H1 (cell line): ENCODE data around the gene OR2A25. TPM values are rescaled to one million over a fixed set of nuclear protein-coding genes. Genes with fewer than 3 reads are reported as not detected.

Source experiments
- CTCF ChIA-PET: fragments of 300-600 bp; sonication (Branson Sonifier 250); formaldehyde crosslinking; loops from one replicate; lab custom pipeline; 2021; ENCODE audit not compliant: partially characterized antibody; lab: Charles Lee
- POLR2A ChIA-PET: fragments of 300-600 bp; sonication (Branson Sonifier 250); formaldehyde crosslinking; loops from one replicate; lab custom pipeline; 2021; ENCODE audit warnings: inconsistent platforms; ENCODE audit not compliant: partially characterized antibody; lab: Charles Lee
- DNase-seq, 2 experiments: peaks; one replicate each; pipeline versions ENCODE4 v3.0.0 to v3.0.0-alpha.2; 2010 to 2022; ENCODE audit warnings: low spot score in 2 of 2, low read depth in 1 of 2, mixed read lengths in 1 of 2
- FAIRE-seq: peaks from 2 replicates; lab custom pipeline; 2011; peaks lifted over from hg19 to GRCh38; lab: Jason Lieb, UNC
- H2AFZ ChIP-seq: 2 replicates; pipeline ENCODE4 v1.8.1; 2012; ENCODE audit warnings: low read length, inconsistent platforms
- H2AK5ac ChIP-seq: 2 replicates; pipeline ENCODE4 v1.6.1; 2013; ENCODE audit warnings: low read depth, low read length
- H2BK120ac ChIP-seq: replicated peaks from 2 replicates; pipeline ENCODE3; 2013; ENCODE audit warnings: low read depth, low read length, inconsistent platforms
- H2BK12ac ChIP-seq: 2 replicates; pipeline ENCODE4 v1.6.1; 2013; ENCODE audit warnings: low read depth, low read length
- H2BK15ac ChIP-seq: 2 replicates; pipeline ENCODE4 v1.6.1; 2013; ENCODE audit warnings: low read length
- H2BK20ac ChIP-seq: 2 replicates; pipeline ENCODE4 v1.6.1; 2013; ENCODE audit warnings: low read length
- H2BK5ac ChIP-seq: 2 replicates; pipeline ENCODE4 v1.6.1; 2013; ENCODE audit warnings: low read depth, low read length
- H3K14ac ChIP-seq: 2 replicates; pipeline ENCODE4 v1.6.1; 2013; ENCODE audit warnings: inconsistent platforms; ENCODE audit not compliant: insufficient read length
- H3K18ac ChIP-seq: 2 replicates; pipeline ENCODE4 v1.6.1; 2013; ENCODE audit warnings: low read length; ENCODE audit errors: extremely low read depth
- H3K23ac ChIP-seq: 2 replicates; pipeline ENCODE4 v1.6.1; 2013; ENCODE audit warnings: inconsistent platforms; ENCODE audit not compliant: insufficient read length
- H3K23me2 ChIP-seq: 2 replicates; pipeline ENCODE4 v1.6.1; 2013; ENCODE audit warnings: low read depth, low read length
- H3K27ac ChIP-seq: 2 replicates; pipeline ENCODE4 v1.6.1; 2011; ENCODE audit warnings: low read depth, low read length, inconsistent platforms
- H3K27me3 ChIP-seq, 4 experiments: replicated peaks in 1 of 4; 1 replicate in 1 of 4; 2 replicates in 3 of 4; pipeline versions ENCODE4 v1.6.1 to v1.8.1; 2011 to 2013; ENCODE audit warnings: low read length in 3 of 4, mild to moderate bottlenecking in 3 of 4, inconsistent platforms in 2 of 4, mixed read lengths in 2 of 4, moderate library complexity in 1 of 4; ENCODE audit not compliant: control insufficient read depth in 3 of 4, insufficient read depth in 3 of 4; ENCODE audit errors: extremely low read depth in 1 of 4
- H3K36me3 ChIP-seq, 4 experiments: 2 replicates each; pipeline versions ENCODE4 v1.6.1 to v1.8.1; 2011 to 2013; ENCODE audit warnings: mild to moderate bottlenecking in 4 of 4, low read length in 3 of 4, moderate library complexity in 2 of 4, control low read depth in 1 of 4, inconsistent platforms in 1 of 4; ENCODE audit not compliant: insufficient read depth in 4 of 4, control insufficient read depth in 2 of 4
- H3K4ac ChIP-seq: replicated peaks from 2 replicates; pipeline ENCODE3; 2013; ENCODE audit warnings: low read length, low read depth, mixed read lengths, inconsistent platforms; ENCODE audit not compliant: insufficient read length
- H3K4me1 ChIP-seq, 4 experiments: replicated peaks in 1 of 4; 1 replicate in 1 of 4; 2 replicates in 3 of 4; pipeline versions ENCODE4 v1.6.1 to v1.8.1; 2011 to 2013; ENCODE audit warnings: low read length in 3 of 4, inconsistent platforms in 2 of 4, mixed read lengths in 1 of 4; ENCODE audit not compliant: insufficient read depth in 4 of 4, control insufficient read depth in 3 of 4
- H3K4me2 ChIP-seq, 2 experiments: 2 replicates each; pipeline versions ENCODE4 v1.6.1 to v1.8.1; 2011 to 2013; ENCODE audit warnings: low read depth in 2 of 2, low read length in 2 of 2, control low read depth in 1 of 2, inconsistent platforms in 1 of 2, mild to moderate bottlenecking in 1 of 2; ENCODE audit not compliant: insufficient read depth in 1 of 2
- H3K4me3 ChIP-seq, 4 experiments: fragments of 200-600, 300-600 bp in 1 of 4; sonication (generic), shearing (Covaris generic), sonication (Bioruptor Twin) in 1 of 4; 2 replicates each; pipeline versions ENCODE4 v1.5.1 to v1.8.1; 2011 to 2016; ENCODE audit warnings: low read length in 4 of 4, low read depth in 3 of 4, control low read depth in 2 of 4, inconsistent platforms in 2 of 4, mild to moderate bottlenecking in 2 of 4, mixed read lengths in 1 of 4, moderate library complexity in 1 of 4; ENCODE audit not compliant: insufficient read depth in 2 of 4; ENCODE audit errors: extremely low read depth in 1 of 4
- H3K56ac ChIP-seq: replicated peaks from 2 replicates; pipeline ENCODE3; 2013; ENCODE audit warnings: low read depth, mild to moderate bottlenecking, mixed read lengths, low read length, inconsistent platforms; ENCODE audit not compliant: insufficient read length
- H3K79me1 ChIP-seq: 2 replicates; pipeline ENCODE4 v1.6.1; 2013; ENCODE audit warnings: low read depth, low read length, control low read depth
- H3K79me2 ChIP-seq, 2 experiments: 2 replicates each; pipeline versions ENCODE4 v1.6.1 to v1.8.1; 2012 to 2013; ENCODE audit warnings: low read length in 2 of 2, mild to moderate bottlenecking in 2 of 2, inconsistent platforms in 1 of 2; ENCODE audit not compliant: insufficient read depth in 2 of 2, control insufficient read depth in 1 of 2
- H3K9ac ChIP-seq, 4 experiments: replicated peaks in 1 of 4; 1 replicate in 1 of 4; 2 replicates in 3 of 4; pipeline versions ENCODE4 v1.6.1 to v1.8.1; 2011 to 2013; ENCODE audit warnings: low read depth in 3 of 4, low read length in 3 of 4, control low read depth in 2 of 4, mild to moderate bottlenecking in 2 of 4, moderate library complexity in 2 of 4, inconsistent platforms in 1 of 4; ENCODE audit errors: extremely low read depth in 1 of 4
- H3K9me3 ChIP-seq, 2 experiments: 2 replicates each; pipeline versions ENCODE4 v1.6.1 to v1.8.1; 2012 to 2013; ENCODE audit warnings: mild to moderate bottlenecking in 2 of 2, moderate library complexity in 2 of 2, control low read depth in 1 of 2, inconsistent platforms in 1 of 2, low read depth in 1 of 2, low read length in 1 of 2, mixed read lengths in 1 of 2; ENCODE audit not compliant: insufficient read depth in 2 of 2
- H4K20me1 ChIP-seq, 2 experiments: replicated peaks in 1 of 2; 2 replicates each; pipeline versions ENCODE3 to v1.8.1; 2011 to 2013; ENCODE audit warnings: inconsistent platforms in 2 of 2, low read length in 2 of 2, mild to moderate bottlenecking in 1 of 2; ENCODE audit not compliant: insufficient read depth in 2 of 2, control insufficient read depth in 1 of 2
- H4K5ac ChIP-seq: 2 replicates; pipeline ENCODE4 v1.6.1; 2013; ENCODE audit warnings: low read length, low read depth, mixed read lengths, inconsistent platforms; ENCODE audit not compliant: insufficient read length
- H4K8ac ChIP-seq: 2 replicates; pipeline ENCODE4 v1.8.0; 2013; ENCODE audit warnings: mild to moderate bottlenecking, moderate library complexity, low read length, inconsistent platforms; ENCODE audit not compliant: insufficient read depth; ENCODE audit errors: extremely low read depth
- H4K91ac ChIP-seq: replicated peaks from 2 replicates; pipeline ENCODE3; 2013; ENCODE audit warnings: low read length, mixed read lengths, inconsistent platforms; ENCODE audit not compliant: insufficient read length
- CEBPB ChIP-seq: IDR thresholded peaks from 2 replicates; pipeline ENCODE4 v1.6.1; 2012; ENCODE audit warnings: low read depth, low read length
- CTBP2 ChIP-seq: IDR thresholded peaks from 2 replicates; pipeline ENCODE4 v1.7.0; 2011; ENCODE audit warnings: borderline replicate concordance, mild to moderate bottlenecking, moderate library complexity, mixed read lengths, low read length; ENCODE audit not compliant: insufficient read depth, insufficient read length
- POU5F1 ChIP-seq: IDR thresholded peaks from 2 replicates; pipeline ENCODE4 v1.6.1; 2011; ENCODE audit warnings: low read depth, mild to moderate bottlenecking, low read length, moderate library complexity
- SIRT6 ChIP-seq: IDR thresholded peaks from one replicate; pipeline ENCODE4 v1.7.1; 2012; ENCODE audit warnings: low read length, inconsistent platforms
- WGBS, 2 experiments: shearing (Covaris generic) in 1 of 2; methylation state at CpG; one replicate each; pipeline versions ENCODE4 v1.1.6 to v1.1.7; 2013 to 2015; ENCODE audit warnings: low lambda C conversion rate in 2 of 2, mixed read lengths in 2 of 2, inconsistent platforms in 1 of 2, low coverage in 1 of 2, missing lambda C conversion rate in 1 of 2; ENCODE audit not compliant: insufficient replicate concordance in 2 of 2, insufficient coverage in 1 of 2, insufficient read length in 1 of 2; ENCODE audit errors: extremely low coverage in 1 of 2, missing lambda C conversion rate in 1 of 2; 5-methylcytosine and 5-hydroxymethylcytosine counted together
- polyA plus RNA-seq, 7 experiments: library from polyadenylated mRNA; depleted of rRNA in 3 of 7; stranded (reverse) in 5 of 7; unstranded in 2 of 7; fragments of >200 nt in 5 of 7; fragments of 200-250 nt in 2 of 7; gene quantifications; 1 replicate in 5 of 7; 2 replicates in 1 of 7; 4 replicates in 1 of 7; pipeline versions ENCODE4 v1.2.1 to v1.2.3, GENCODE V29; 2011 to 2013; ENCODE audit warnings: missing spikeins in 2 of 7, mixed read lengths in 2 of 7
- total RNA-seq: library from RNA; stranded (reverse); fragmentation: NEBNext Ultra II Directional; extraction: Animal tissue kit (Norgen Biotek cat#: 25700); gene quantifications from 2 replicates; pipeline ENCODE4 v1.2.1, GENCODE V29; 2021
- TF ChIP-seq, protein P1 (sequence below): IDR thresholded peaks from 2 replicates; pipeline ENCODE4 v1.6.1; 2012; ENCODE audit warnings: low read length, inconsistent platforms

Gene OR2A25
- total and polyA plus RNA-seq, 2 of the 8 experiments (the other 6 are each of a cell fraction or from before 2014, with no cell fraction given), result not detected

DNA sequence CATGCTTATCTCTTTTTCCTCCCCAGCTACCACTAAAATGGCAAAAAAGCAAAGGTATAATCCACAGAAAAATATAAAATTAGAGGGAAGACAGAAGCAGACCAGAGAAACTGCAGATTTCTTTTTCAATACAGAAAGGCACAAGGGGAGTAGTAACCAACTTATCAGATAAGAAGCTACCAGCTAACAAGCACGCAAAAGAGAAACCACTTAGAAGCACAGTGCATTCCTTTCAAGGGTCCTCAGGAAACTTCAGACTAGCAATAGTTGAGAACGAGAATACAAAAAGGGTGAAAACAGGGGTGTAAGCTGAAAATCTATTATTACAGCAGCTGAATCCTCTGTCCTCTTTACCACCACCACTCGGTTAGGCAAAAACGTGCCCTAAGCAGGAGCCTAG lies 30.7 kb upstream of the OR2A25 start:
- POLR2A ChIA-PET, result no interaction called here
- H3K4me2 ChIP-seq, result no peak overlapping the region
- 83% methylated on average over 4 of the region's 4 CpGs; no CpG with 5 or more reads in 1 of the 2 experiments for WGBS, 2 experiments
- no peaks in the 10 kb centered on the region for H3K36me3 ChIP-seq
- H3K9ac ChIP-seq, result no peak overlapping the region
- H3K23ac ChIP-seq, result no peak overlapping the region
- H3K79me1 ChIP-seq, result no peaks in the 10 kb centered on the region
- H2AK5ac ChIP-seq, result no peak overlapping the region
- no peak overlapping the region for H2BK120ac ChIP-seq
- H2AFZ ChIP-seq, result no peak overlapping the region; the same call in 1 of the 2 replicates
- no peak overlapping the region for H2BK20ac ChIP-seq
- DNase-seq (no peak), FAIRE-seq (no peak)
- no peak overlapping the region for H2BK12ac ChIP-seq
- H4K5ac ChIP-seq, result no peak overlapping the region
- H3K14ac ChIP-seq, result no peak overlapping the region
- H4K8ac ChIP-seq, result no peak overlapping the region
- H2BK15ac ChIP-seq, result no peak overlapping the region
- CTCF ChIA-PET, result interaction anchor here (1.5 to 2.4 kb wide), 2 partner anchors 11 to 25 kb away, joined by 4 to 8 read pairs; no protein-coding TSS in a partner anchor
- no peak overlapping the region for H3K4ac ChIP-seq
- H3K23me2 ChIP-seq, result no peaks in the 10 kb centered on the region
- no peaks in the 10 kb centered on the region for H4K20me1 ChIP-seq
- no peak overlapping the region for H3K27ac ChIP-seq
- no peak overlapping the region for H4K91ac ChIP-seq
- H3K79me2 ChIP-seq, result no peaks in the 10 kb centered on the region
- H3K4me1 ChIP-seq, result no peaks in the 10 kb centered on the region
- no peak overlapping the region for H2BK5ac ChIP-seq
- H3K9me3 ChIP-seq, result no peaks in the 10 kb centered on the region
- no peak overlapping the region for H3K56ac ChIP-seq
- H3K4me3 ChIP-seq, result no peak overlapping the region
- no peak overlapping the region for H3K18ac ChIP-seq
- H3K27me3 ChIP-seq, result no peaks in the 10 kb centered on the region
- TF ChIP-seq CTBP2 (no peak), SIRT6 (no peak), CEBPB (no peak), POU5F1 (no peak)
- TF ChIP-seq, protein P1, sequence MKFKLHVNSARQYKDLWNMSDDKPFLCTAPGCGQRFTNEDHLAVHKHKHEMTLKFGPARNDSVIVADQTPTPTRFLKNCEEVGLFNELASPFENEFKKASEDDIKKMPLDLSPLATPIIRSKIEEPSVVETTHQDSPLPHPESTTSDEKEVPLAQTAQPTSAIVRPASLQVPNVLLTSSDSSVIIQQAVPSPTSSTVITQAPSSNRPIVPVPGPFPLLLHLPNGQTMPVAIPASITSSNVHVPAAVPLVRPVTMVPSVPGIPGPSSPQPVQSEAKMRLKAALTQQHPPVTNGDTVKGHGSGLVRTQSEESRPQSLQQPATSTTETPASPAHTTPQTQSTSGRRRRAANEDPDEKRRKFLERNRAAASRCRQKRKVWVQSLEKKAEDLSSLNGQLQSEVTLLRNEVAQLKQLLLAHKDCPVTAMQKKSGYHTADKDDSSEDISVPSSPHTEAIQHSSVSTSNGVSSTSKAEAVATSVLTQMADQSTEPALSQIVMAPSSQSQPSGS, result no peak
